Naive thymus-derived CD8-positive, alpha-beta T cell (primary cell): Measurements from ENCODE around the gene RIC1. TPM values are rescaled to one million over a fixed set of nuclear protein-coding genes. Genes with fewer than 3 reads are reported as not detected.

ENCODE experiments used
- ATAC-seq, 2 donors: fragments of 150-1000 bp; cut with Tn5 transposase in 1 of 2; sonication (Bioruptor Pico), chemical (Tn5 transposase) in 1 of 2; 1 replicate in 1 of 2; 2 replicates in 1 of 2; pipeline ENCODE4 v1.10.0; 2021; ENCODE audit warnings: mild to moderate bottlenecking in 2 of 2, moderate library complexity in 2 of 2
- POLR2A ChIA-PET: fragments of 350-600 bp; sonication (Branson Sonifier 250); formaldehyde crosslinking; loops from one replicate; lab custom pipeline; 2021; ENCODE audit warnings: antibody characterized with exemption; lab: Charles Lee
- DNase-seq, 10 donors: peaks; one replicate each; pipeline versions ENCODE4 v3.0.0 to v3.0.0-alpha.2; 2020 to 2022
- H3K27ac Mint-ChIP-seq, 10 donors: one replicate each; pipeline ENCODE4 v1.8.0; 2020 to 2022; ENCODE audit warnings: mild to moderate bottlenecking in 10 of 10, mixed read lengths in 10 of 10, moderate library complexity in 4 of 10, inconsistent platforms in 1 of 10
- H3K27me3 Mint-ChIP-seq, 5 donors: one replicate each; pipeline ENCODE4 v1.8.0; 2021 to 2022; ENCODE audit warnings: mixed read lengths in 5 of 5
- H3K36me3 Mint-ChIP-seq, 3 donors: one replicate each; pipeline ENCODE4 v1.8.0; 2020 to 2022; ENCODE audit warnings: mixed read lengths in 3 of 3, mild to moderate bottlenecking in 2 of 3, inconsistent platforms in 1 of 3
- H3K4me1 Mint-ChIP-seq, 4 donors: one replicate each; pipeline ENCODE4 v1.8.0; 2021 to 2022; ENCODE audit warnings: mixed read lengths in 4 of 4
- H3K4me3 Mint-ChIP-seq, 10 donors: one replicate each; pipeline ENCODE4 v1.8.0; 2020 to 2022; ENCODE audit warnings: mild to moderate bottlenecking in 10 of 10, mixed read lengths in 10 of 10, moderate library complexity in 6 of 10, inconsistent platforms in 1 of 10
- H3K9me3 Mint-ChIP-seq, 9 donors: one replicate each; pipeline ENCODE4 v1.8.0; 2020 to 2022; ENCODE audit warnings: mixed read lengths in 9 of 9, mild to moderate bottlenecking in 3 of 9, inconsistent platforms in 1 of 9, moderate library complexity in 1 of 9
- polyA plus RNA-seq, 3 donors: library from polyadenylated mRNA; unstranded; fragments of 300-500 nt; fragmentation: Illumina TruSeq; gene quantifications; one replicate each; pipeline ENCODE4 v1.2.3, GENCODE V29; 2021
- total RNA-seq, 8 experiments: library from RNA in 2 of 8; stranded (reverse) in 2 of 8; gene quantifications; one replicate each; pipeline ENCODE4 v1.2.3 and lab custom pipeline; 2021 to 2026

Gene RIC1
- total and polyA plus RNA-seq, 5 experiments from 2014 or later, result 5.4 to 30.6 (median 8.3) TPM

GRCh38 chr9:5820425-5820824 is 191.5 kb downstream of the RIC1 start:
- POLR2A ChIA-PET, result interaction anchor here (0.6 to 1.0 kb wide), 2 partner anchors 9 to 12 kb away, joined by 3 to 6 read pairs; no protein-coding TSS in a partner anchor
- Mint-ChIP-seq H3K27ac (no peak overlapping the region), H3K4me1 (peaks cover 9 to 16% (median 13%) of the 10 kb centered on the region in 4 donors), H3K27me3 (no peaks in the 10 kb centered on the region), H3K4me3 (no peak overlapping the region), H3K36me3 (peaks cover 15 to 74% (median 23%) of the 10 kb centered on the region in 3 donors), H3K9me3 (no peaks in the 10 kb centered on the region)
- no peak for ATAC-seq
- DNase-seq, result no peak

GRCh38 chr9:5825223-5825622 is 196.3 kb downstream of the RIC1 start:
- H3K36me3 Mint-ChIP-seq, result peaks cover 5 to 81% (median 15%) of the 10 kb centered on the region in 3 donors
- H3K9me3 Mint-ChIP-seq, result no peaks in the 10 kb centered on the region
- H3K27me3 Mint-ChIP-seq, result no peaks in the 10 kb centered on the region
- H3K27ac Mint-ChIP-seq, result peak overlapping the region in 2 of 10 donors; percentile 50 to 63
- POLR2A ChIA-PET, result no interaction called here
- no peak for ATAC-seq
- H3K4me1 Mint-ChIP-seq, result peaks cover 15 to 42% (median 36%) of the 10 kb centered on the region in 4 donors
- H3K4me3 Mint-ChIP-seq, result no peak overlapping the region
- no peak for DNase-seq

Other genes starting within 250 kb of the RIC1 start
- gene PLGRKT, start 191.2 kb upstream of the RIC1 start, total RNA-seq, result 10 to 100 TPM; 19.0 to 19.1 TPM
- gene PLGRKT, start 191.2 kb upstream of the RIC1 start, polyA plus RNA-seq, result 10 to 100 TPM; 45.2 to 60.3 (median 55.8) TPM
- 1 to 10 TPM; 3.9 to 4.7 TPM for gene CD274, start 178.6 kb upstream of the RIC1 start, total RNA-seq
- 1 to 10 TPM; 1.1 to 3.9 (median 1.6) TPM for gene CD274, start 178.6 kb upstream of the RIC1 start, polyA plus RNA-seq
- not detected for gene PDCD1LG2, start 118.6 kb upstream of the RIC1 start, total RNA-seq
- not detected for gene PDCD1LG2, start 118.6 kb upstream of the RIC1 start, polyA plus RNA-seq
- 10 to 100 TPM; 16.1 to 16.8 TPM for gene ERMP1, start 204.0 kb downstream of the RIC1 start, total RNA-seq
- gene ERMP1, start 204.0 kb downstream of the RIC1 start, polyA plus RNA-seq, result 10 to 100 TPM in 2 of 3 donors, 1 to 10 TPM in 1; 7.0 to 11.8 (median 10.8) TPM